SU-DHL-6 (cell line): ENCODE results near the gene ZPBP2.

Experiments
- EZH2phosphoT487 ChIP-seq: fragments of 200-600 bp; sonication (generic), shearing (Covaris generic); conservative IDR thresholded peaks from 2 replicates; pipeline ENCODE4 v1.6.1; 2018; ENCODE audit warnings: mild to moderate bottlenecking, antibody characterized with exemption, low read length, moderate library complexity, mixed read lengths
- TF ChIP-seq, protein P1 (sequence below): fragments of 200-600 bp; sonication (generic); IDR thresholded peaks from one replicate; pipeline ENCODE4 v1.5.1; 2017; ENCODE audit warnings: antibody characterized with exemption, mild to moderate bottlenecking, low read length, moderate library complexity; ENCODE audit not compliant: insufficient read depth, poor library complexity, severe bottlenecking

DNA sequence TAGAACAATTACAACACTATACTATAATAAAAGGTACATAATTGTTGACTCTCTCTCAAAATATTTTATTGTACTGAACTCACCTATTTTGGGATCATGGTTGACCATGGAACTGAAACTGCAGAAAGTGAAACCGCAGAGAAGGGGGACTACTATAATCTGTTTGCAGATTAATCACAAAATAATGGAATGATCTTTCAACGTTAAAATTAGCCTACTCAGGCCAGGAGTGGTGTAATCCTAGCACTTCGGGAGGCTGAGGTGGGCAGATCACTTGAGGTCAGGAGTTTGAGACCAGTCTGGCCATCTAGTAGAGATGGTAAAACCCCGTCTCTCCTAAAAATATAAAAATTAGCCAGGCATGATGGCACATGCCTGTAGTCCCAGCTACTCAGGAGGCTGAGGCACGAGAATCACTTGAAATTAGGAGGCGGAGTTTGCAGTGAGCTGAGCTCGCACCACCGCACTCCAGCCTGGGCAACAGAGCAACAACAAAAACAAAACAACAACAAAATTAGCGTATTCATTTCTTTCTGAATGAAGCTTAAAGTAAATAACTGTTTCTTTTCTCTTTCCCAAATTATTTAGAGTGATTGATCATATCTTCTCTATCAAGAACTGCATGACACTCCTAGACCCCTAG, 49.5 kb upstream of the ZPBP2 start:
- TF ChIP-seq, protein P1, sequence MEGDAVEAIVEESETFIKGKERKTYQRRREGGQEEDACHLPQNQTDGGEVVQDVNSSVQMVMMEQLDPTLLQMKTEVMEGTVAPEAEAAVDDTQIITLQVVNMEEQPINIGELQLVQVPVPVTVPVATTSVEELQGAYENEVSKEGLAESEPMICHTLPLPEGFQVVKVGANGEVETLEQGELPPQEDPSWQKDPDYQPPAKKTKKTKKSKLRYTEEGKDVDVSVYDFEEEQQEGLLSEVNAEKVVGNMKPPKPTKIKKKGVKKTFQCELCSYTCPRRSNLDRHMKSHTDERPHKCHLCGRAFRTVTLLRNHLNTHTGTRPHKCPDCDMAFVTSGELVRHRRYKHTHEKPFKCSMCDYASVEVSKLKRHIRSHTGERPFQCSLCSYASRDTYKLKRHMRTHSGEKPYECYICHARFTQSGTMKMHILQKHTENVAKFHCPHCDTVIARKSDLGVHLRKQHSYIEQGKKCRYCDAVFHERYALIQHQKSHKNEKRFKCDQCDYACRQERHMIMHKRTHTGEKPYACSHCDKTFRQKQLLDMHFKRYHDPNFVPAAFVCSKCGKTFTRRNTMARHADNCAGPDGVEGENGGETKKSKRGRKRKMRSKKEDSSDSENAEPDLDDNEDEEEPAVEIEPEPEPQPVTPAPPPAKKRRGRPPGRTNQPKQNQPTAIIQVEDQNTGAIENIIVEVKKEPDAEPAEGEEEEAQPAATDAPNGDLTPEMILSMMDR: no peak
- no peak for TF ChIP-seq EZH2phosphoT487
